ENCODE results near the gene SIGLEC12. TPM values are rescaled to one million over a fixed set of nuclear protein-coding genes. Genes with fewer than 3 reads are reported as not detected.

The SIGLEC12 gene
- total and polyA plus RNA-seq, 9 of the 15 experiments (the other 6 are each of a cell fraction or from before 2014, with no cell fraction given) = 0.08 to 1.3 (median 0.54) TPM

GRCh38 chr19:51508059-51508733, 6.6 kb upstream of the SIGLEC12 start (continued):
- TF ChIP-seq ZBTB26 (CRISPR knock-in tag; IDR thresholded peaks at IDR 0.05) (no peak), TEAD2 (tag; IDR thresholded peaks at IDR 0.05) (no peak), PTRF (tag; IDR thresholded peaks at IDR 0.05) (no peak), KAT2B (IDR thresholded peaks at IDR 0.05; ENCODE audit: low read depth, low read length) (no peak), THAP12 (CRISPR knock-in tag; IDR thresholded peaks at IDR 0.05) (no peak), PATZ1 (CRISPR knock-in tag; IDR thresholded peaks at IDR 0.05; ENCODE audit: borderline replicate concordance) (no peak), MIER1 (IDR thresholded peaks at IDR 0.05; ENCODE audit: low read depth) (no peak), KDM5B (IDR thresholded peaks at IDR 0.05; ENCODE audit: insufficient replicate concordance, low read depth, low read length) (peak; percentile 6), LEF1 (IDR thresholded peaks at IDR 0.05) (peak; percentile 93), CREB3 (tag; conservative IDR thresholded peaks at IDR 0.05; ENCODE audit: low read depth) (no peak; the same call in 1 of the 2 replicates), CHD2 (IDR thresholded peaks at IDR 0.05; ENCODE audit: low read depth, low read length) (no peak), KLF1 (tag; IDR thresholded peaks at IDR 0.05) (no peak), POLR3G (IDR thresholded peaks at IDR 0.05; ENCODE audit: extremely low read depth, insufficient read length, insufficient replicate concordance) (no peak), ZKSCAN3 (CRISPR knock-in tag; IDR thresholded peaks at IDR 0.05) (no peak), ZFP30 (CRISPR knock-in tag; IDR thresholded peaks at IDR 0.05; ENCODE audit: borderline replicate concordance) (no peak), COPS2 (conservative IDR thresholded peaks at IDR 0.05) (no peak), CHCHD3 (CRISPR knock-in tag; IDR thresholded peaks at IDR 0.05) (no peak), ZNF347 (CRISPR knock-in tag; IDR thresholded peaks at IDR 0.05; ENCODE audit: low read depth) (no peak), ATF3 (IDR thresholded peaks at IDR 0.05) (peak; percentile 36; the same call in 1 of the 2 replicates), ATF3 (CRISPR knock-in tag; conservative IDR thresholded peaks at IDR 0.05) (no peak), MECOM (CRISPR knock-in tag; IDR thresholded peaks at IDR 0.05) (no peak), TAF15 (IDR thresholded peaks at IDR 0.05; ENCODE audit: low read depth, low read length) (no peak)

Measured in K562 (cell line).